HG02623 (cell line): ENCODE results near the gene ZNF780B.
"Not testable (repeated sequence)": the region's sequence is repeated elsewhere in the genome, so short reads cannot be mapped to it uniquely, and the experiment has no call there.

Source experiments
- ATAC-seq: cut with Tn5 transposase; IDR thresholded peaks from one replicate; pipeline ENCODE4 v1.9.1; 2021; ENCODE audit warnings: moderate library complexity; ENCODE audit not compliant: unreplicated experiment

Gene ZNF780B

GRCh38 chr19:40041718-40042117 lies 14.3 kb downstream of the ZNF780B start:
- not testable (repeated sequence) for ATAC-seq

GRCh38 chr19:40038047-40038446 lies 18.0 kb downstream of the ZNF780B start:
- ATAC-seq = not testable (repeated sequence)

GRCh38 chr19:40035996-40036395 lies 20.0 kb downstream of the ZNF780B start:
- no peak for ATAC-seq

- no peak for ATAC-seq
Observed at GRCh38 chr19:40033989-40034560, 22.0 kb downstream of the ZNF780B start.

GRCh38 chr19:40026597-40026970 lies 29.4 kb downstream of the ZNF780B start:
- no peak for ATAC-seq

GRCh38 chr19:40025938-40026596 lies 30.0 kb downstream of the ZNF780B start:
- no peak for ATAC-seq

GRCh38 chr19:40023969-40024368 lies 32.1 kb downstream of the ZNF780B start:
- no peak for ATAC-seq

GRCh38 chr19:40013991-40014390 lies 42.0 kb downstream of the ZNF780B start:
- no peak for ATAC-seq

- no peak for ATAC-seq
Observed at GRCh38 chr19:40009674-40010073, 46.4 kb downstream of the ZNF780B start.

GRCh38 chr19:40006273-40006691 lies 49.7 kb downstream of the ZNF780B start:
- ATAC-seq = no peak

GRCh38 chr19:40005691-40006272 lies 50.2 kb downstream of the ZNF780B start:
- ATAC-seq = no peak

- ATAC-seq = no peak
Observed at GRCh38 chr19:39998501-39998900, 57.5 kb downstream of the ZNF780B start.

GRCh38 chr19:39997638-39998216 lies 58.3 kb downstream of the ZNF780B start:
- ATAC-seq = no peak

- ATAC-seq = peak; percentile 86
Observed at GRCh38 chr19:39996811-39997637, 59.0 kb downstream of the ZNF780B start, which contains the start of gene ZNF546. Gene ZNF546 (plus strand): TSS chr19:39997060. CDS start chr19:39998327, 1,267 bp downstream.

GRCh38 chr19:39996218-39996810 lies 59.7 kb downstream of the ZNF780B start:
- ATAC-seq = peak; percentile 6

GRCh38 chr19:39995794-39996193 lies 60.2 kb downstream of the ZNF780B start:
- no peak for ATAC-seq

- ATAC-seq = no peak
Observed at GRCh38 chr19:39994361-39994760, 61.7 kb downstream of the ZNF780B start.

GRCh38 chr19:39993605-39994004 lies 62.4 kb downstream of the ZNF780B start:
- ATAC-seq = no peak

GRCh38 chr19:39987596-39987995 lies 68.4 kb downstream of the ZNF780B start:
- ATAC-seq = no peak

- ATAC-seq = no peak
Observed at GRCh38 chr19:39987167-39987566, 68.9 kb downstream of the ZNF780B start.

GRCh38 chr19:39986643-39987042 lies 69.4 kb downstream of the ZNF780B start:
- no peak for ATAC-seq
